PC-3 (cell line): ENCODE results near the gene ADAMTS6. TPM values are rescaled to one million over a fixed set of nuclear protein-coding genes. Genes with fewer than 3 reads are reported as not detected.

Experiments
- ATAC-seq: fragments of 200-7000 bp; cut with Tn5 transposase; 2 replicates; pipeline ENCODE4 v1.9.1; 2020; ENCODE audit warnings: mild to moderate bottlenecking, moderate library complexity
- BruUV-seq: library from RNA; stranded (reverse); fragments of 400-500 nt; replicated peaks from 2 replicates; lab custom pipeline; 2021; lab: Mats Ljungman, UMichigan
- CTCF ChIA-PET: fragments of 300-600 bp; sonication (Branson Sonifier 250); formaldehyde crosslinking; loops from one replicate; lab custom pipeline; 2022; ENCODE audit warnings: antibody characterized with exemption; lab: Charles Lee
- POLR2A ChIA-PET: fragments of 300-600 bp; sonication (Branson Sonifier 250); formaldehyde crosslinking; loops from one replicate; lab custom pipeline; 2022; ENCODE audit warnings: antibody characterized with exemption; ENCODE audit not compliant: unreplicated experiment; lab: Charles Lee
- DNase-seq: peaks from one replicate; pipeline ENCODE4 v3.0.0-alpha.2; 2015
- H2AFZ ChIP-seq: fragments of 300-600 bp; sonication (generic); 2 replicates; pipeline ENCODE4 v1.6.0; 2016; ENCODE audit warnings: antibody characterized with exemption, low read length
- H3F3A ChIP-seq: fragments of 300-600 bp; sonication (generic); one replicate; pipeline ENCODE4 v1.6.0; 2017; ENCODE audit warnings: antibody characterized with exemption, low read length, control low read depth, mild to moderate bottlenecking; ENCODE audit not compliant: unreplicated experiment
- H3K27ac ChIP-seq: fragments of 300-600 bp; sonication (generic); 2 replicates; pipeline ENCODE4 v1.5.1; 2016; ENCODE audit warnings: mild to moderate bottlenecking, low read length
- H3K27me3 ChIP-seq: fragments of 300-600 bp; sonication (generic); 2 replicates; pipeline ENCODE4 v1.6.1; 2016; ENCODE audit warnings: low read length, mixed read lengths
- H3K36me3 ChIP-seq: fragments of 300-600 bp; sonication (generic); 2 replicates; pipeline ENCODE4 v1.6.1; 2016; ENCODE audit warnings: low read depth, mixed run types, low read length, mixed read lengths
- H3K4me1 ChIP-seq: fragments of 300-600 bp; sonication (generic); 2 replicates; pipeline ENCODE4 v1.5.1; 2016; ENCODE audit warnings: low read length; ENCODE audit not compliant: insufficient read depth
- H3K4me2 ChIP-seq: fragments of 300-600 bp; sonication (generic); 2 replicates; pipeline ENCODE4 v1.6.0; 2016; ENCODE audit warnings: low read length
- H3K4me3 ChIP-seq: fragments of 300-600 bp; sonication (generic); 2 replicates; pipeline ENCODE4 v1.5.1; 2016; ENCODE audit warnings: mild to moderate bottlenecking, low read length, mixed read lengths
- H3K79me2 ChIP-seq: fragments of 300-600 bp; sonication (generic); 2 replicates; pipeline ENCODE4 v1.6.1; 2017; ENCODE audit warnings: low read length, mixed read lengths
- H3K9ac ChIP-seq: fragments of 300-600 bp; sonication (generic); 2 replicates; pipeline ENCODE4 v1.6.0; 2016; ENCODE audit warnings: mild to moderate bottlenecking, low read length
- H3K9me2 ChIP-seq: fragments of 300-600 bp; sonication (generic); replicated peaks from 2 replicates; pipeline ENCODE4 v1.6.1; 2016; ENCODE audit warnings: mixed run types, low read length, mixed read lengths
- H3K9me3 ChIP-seq: fragments of 300-600 bp; sonication (generic); 2 replicates; pipeline ENCODE4 v1.6.1; 2016; ENCODE audit warnings: low read length, mixed read lengths
- H4K20me1 ChIP-seq: fragments of 300-600 bp; sonication (generic); 2 replicates; pipeline ENCODE4 v1.6.1; 2016; ENCODE audit warnings: low read length, mixed read lengths
- CTCF ChIP-seq: fragments of 300-600 bp; sonication (generic); conservative IDR thresholded peaks from 2 replicates; pipeline ENCODE4 v1.5.1; 2017; ENCODE audit warnings: antibody characterized with exemption, low read depth, mild to moderate bottlenecking, low read length
- EZH2 ChIP-seq: fragments of 300-600 bp; sonication (generic); IDR thresholded peaks from one replicate; pipeline ENCODE4 v1.6.1; 2017; ENCODE audit warnings: antibody characterized with exemption, mild to moderate bottlenecking, low read length; ENCODE audit not compliant: unreplicated experiment
- EZH2phosphoT487 ChIP-seq: fragments of 300-600 bp; sonication (generic); IDR thresholded peaks from 2 replicates; pipeline ENCODE4 v1.6.1; 2018; ENCODE audit warnings: mild to moderate bottlenecking, antibody characterized with exemption, low read length, borderline replicate concordance
- intact Hi-C: fragments of 100-400 bp; cut with micrococcal nuclease; formaldehyde crosslinking; loops from 2 replicates; pipeline ENCODE4 v1.9.0; 2023
- total RNA-seq: library from RNA; depleted of rRNA; stranded (reverse); fragments of >200 nt; gene quantifications from 2 replicates; pipeline ENCODE4 v1.2.3, GENCODE V29; 2014

Gene ADAMTS6
- total RNA-seq, 1 experiment from 2014 or later = 1.7 TPM

- ChIA-PET POLR2A (no interaction called here), CTCF (no interaction called here)
- Histone ChIP-seq H3K79me2 (no peaks in the 10 kb centered on the region), H4K20me1 (no peaks in the 10 kb centered on the region), H3K9me2 (no peaks in the 10 kb centered on the region), H3K36me3 (no peaks in the 10 kb centered on the region), H3K27me3 (no peaks in the 10 kb centered on the region), H2AFZ (no peak overlapping the region), H3K27ac (no peak overlapping the region), H3K4me1 (no peaks in the 10 kb centered on the region), H3K9me3 (no peaks in the 10 kb centered on the region), H3F3A (no peaks in the 10 kb centered on the region), H3K4me3 (no peak overlapping the region), H3K4me2 (no peak overlapping the region), H3K9ac (no peak overlapping the region)
- no peak for DNase-seq
- no peak for TF ChIP-seq CTCF
- ATAC-seq = no peak
- BruUV-seq = no TSS peak
- intact Hi-C loops = no loop called here
These were observed 41.3 kb downstream of the ADAMTS6 start for GRCh38 chr5:65440456-65440855.

GRCh38 chr5:65434122-65434521 lies 47.6 kb downstream of the ADAMTS6 start:
- intact Hi-C loops = no loop called here
- ATAC-seq (no peak), DNase-seq (no peak)
- CTCF ChIA-PET = no interaction called here
- Histone ChIP-seq H3K9me3 (no peaks in the 10 kb centered on the region), H3K9ac (no peak overlapping the region), H3K79me2 (no peaks in the 10 kb centered on the region), H3K27ac (no peak overlapping the region), H3K36me3 (no peaks in the 10 kb centered on the region), H3K4me2 (no peak overlapping the region), H3K4me1 (no peaks in the 10 kb centered on the region), H4K20me1 (no peaks in the 10 kb centered on the region), H3K27me3 (no peaks in the 10 kb centered on the region), H3K9me2 (no peaks in the 10 kb centered on the region), H3K4me3 (no peak overlapping the region), H3F3A (no peaks in the 10 kb centered on the region), H2AFZ (no peak overlapping the region)
- BruUV-seq = no TSS peak
- POLR2A ChIA-PET = no interaction called here
- no peak for TF ChIP-seq CTCF
- no peak for TF ChIP-seq EZH2
- no peak for TF ChIP-seq EZH2phosphoT487

- Histone ChIP-seq H3K9me2 (no peaks in the 10 kb centered on the region), H2AFZ (no peak overlapping the region), H3K9ac (no peak overlapping the region), H3K4me1 (no peaks in the 10 kb centered on the region), H3K4me2 (no peak overlapping the region), H3K79me2 (no peaks in the 10 kb centered on the region), H4K20me1 (no peaks in the 10 kb centered on the region), H3K4me3 (no peak overlapping the region), H3K36me3 (no peaks in the 10 kb centered on the region), H3K27ac (no peak overlapping the region), H3F3A (no peaks in the 10 kb centered on the region), H3K27me3 (no peaks in the 10 kb centered on the region), H3K9me3 (no peaks in the 10 kb centered on the region)
- POLR2A ChIA-PET = no interaction called here
- BruUV-seq = no TSS peak
- TF ChIP-seq EZH2 = no peak
- no peak for TF ChIP-seq CTCF
- no peak for TF ChIP-seq EZH2phosphoT487
- CTCF ChIA-PET = no interaction called here
- no peak for DNase-seq
- intact Hi-C loops = no loop called here
- ATAC-seq = no peak
These were observed 55.1 kb downstream of the ADAMTS6 start for GRCh38 chr5:65426656-65427055.
